GM12878 (cell line): ENCODE measurements around the gene STK11. TPM values are rescaled to one million over a fixed set of nuclear protein-coding genes. Genes with fewer than 3 reads are reported as not detected.

Experiments used
- BMI1 ChIP-seq: fragments of 450-650 bp; IDR thresholded peaks from 2 replicates; pipeline ENCODE4 v1.6.1; 2016; ENCODE audit warnings: mild to moderate bottlenecking, moderate library complexity, borderline replicate concordance
- CEBPZ ChIP-seq: fragments of 150-350 bp; IDR thresholded peaks from 2 replicates; pipeline ENCODE4 v1.6.1; 2016; ENCODE audit warnings: low read depth, low read length
- CREB1 ChIP-seq: IDR thresholded peaks from 2 replicates; pipeline ENCODE4 v1.6.1; 2012; ENCODE audit warnings: low read depth, mild to moderate bottlenecking, inconsistent platforms
- EP300 ChIP-seq, 2 experiments: fragments of 150-350 bp in 1 of 2; IDR thresholded peaks; 2 replicates each; pipeline ENCODE4 v1.6.1; 2011 to 2012; ENCODE audit warnings: low read depth in 2 of 2, low read length in 2 of 2, borderline replicate concordance in 1 of 2, improper control_type of control experiment in 1 of 2, inconsistent platforms in 1 of 2; ENCODE audit not compliant: control insufficient read depth in 1 of 2
- ESRRA ChIP-seq: IDR thresholded peaks from 2 replicates; pipeline ENCODE4 v1.6.1; 2012; ENCODE audit warnings: mild to moderate bottlenecking, low read length, improper control_type of control experiment
- HDAC2 ChIP-seq: fragments of 200-600 bp; sonication (generic); IDR thresholded peaks from 2 replicates; pipeline ENCODE4 v1.6.1; 2017
- IRF5 ChIP-seq: fragments of 450-650 bp; IDR thresholded peaks from 2 replicates; pipeline ENCODE4 v1.6.1; 2017; ENCODE audit warnings: borderline replicate concordance
- JUNB ChIP-seq: IDR thresholded peaks from 2 replicates; pipeline ENCODE4 v1.6.1; 2016; ENCODE audit warnings: antibody characterized with exemption, mild to moderate bottlenecking
- MTA2 ChIP-seq: fragments of 450-650 bp; IDR thresholded peaks from 2 replicates; pipeline ENCODE4 v1.6.1; 2016; ENCODE audit warnings: low read depth, mild to moderate bottlenecking, moderate library complexity
- NKRF ChIP-seq: fragments of 450-650 bp; conservative IDR thresholded peaks from 2 replicates; pipeline ENCODE4 v1.6.1; 2017; ENCODE audit warnings: mild to moderate bottlenecking, moderate library complexity
- NR2F1 ChIP-seq: fragments of 450-650 bp; conservative IDR thresholded peaks from 2 replicates; pipeline ENCODE4 v1.6.1; 2017; ENCODE audit warnings: mild to moderate bottlenecking
- RELB ChIP-seq: fragments of 450-650 bp; IDR thresholded peaks from 2 replicates; pipeline ENCODE4 v1.6.1; 2017; ENCODE audit warnings: low read depth, mild to moderate bottlenecking, moderate library complexity
- SREBF2 ChIP-seq: IDR thresholded peaks from 2 replicates; pipeline ENCODE4 v1.6.1; 2012; ENCODE audit warnings: mild to moderate bottlenecking, low read length
- STAT1 ChIP-seq: fragments of 450-650 bp; conservative IDR thresholded peaks from 2 replicates; pipeline ENCODE4 v1.6.1; 2014; ENCODE audit warnings: antibody characterized with exemption, mild to moderate bottlenecking
- TCF12 ChIP-seq: IDR thresholded peaks from 2 replicates; pipeline ENCODE4 v1.6.1; 2011; ENCODE audit warnings: low read depth, mild to moderate bottlenecking, low read length
- ZBTB40 ChIP-seq: fragments of 450-650 bp; IDR thresholded peaks from 2 replicates; pipeline ENCODE4 v1.6.1; 2016; ENCODE audit warnings: mild to moderate bottlenecking, moderate library complexity, borderline replicate concordance
- polyA plus RNA-seq, 11 experiments: library from polyadenylated mRNA; depleted of rRNA in 4 of 11; unstranded in 6 of 11; stranded (reverse) in 5 of 11; fragments of >200 nt; fragmentation: Nextera tagmentation in 4 of 11; fragmentation: Illumina TruSeq in 1 of 11; extraction: Ambion mirVana in 4 of 11; extraction: Trizol in 1 of 11; gene quantifications; 1 replicate in 1 of 11; 2 replicates in 10 of 11; pipeline versions ENCODE4 v1.2.1 to v1.2.3, GENCODE V29; 2011 to 2016; ENCODE audit warnings: inconsistent platforms in 2 of 11, missing spikeins in 2 of 11, low read depth in 1 of 11
- total RNA-seq, 4 experiments: library from RNA; depleted of rRNA in 3 of 4; stranded (reverse); fragments of >200 nt in 3 of 4; fragmentation: Illumina TruSeq in 1 of 4; extraction: Trizol in 1 of 4; gene quantifications; 2 replicates each; pipeline versions ENCODE4 v1.2.1 to v1.2.3, GENCODE V29; 2013 to 2021

The STK11 gene
- total and polyA plus RNA-seq, 10 of the 15 experiments (the other 5 are each of a cell fraction or from before 2014, with no cell fraction given): 0.33 to 71.0 (median 23.8) TPM

- peak; percentile 42; the same call in 1 of the 2 replicates for TF ChIP-seq MTA2
- TF ChIP-seq ZBTB40: no peak
- TF ChIP-seq STAT1: no peak
- TF ChIP-seq JUNB: no peak
- TF ChIP-seq RELB: peak; percentile 63
- peak; percentile 90 for TF ChIP-seq NR2F1
- 0 out of 2 replicates have a peak, but pooled peaks have one; percentile 48 for TF ChIP-seq HDAC2
- TF ChIP-seq NKRF: 0 out of 2 replicates have a peak, but pooled peaks have one; percentile 48
- TF ChIP-seq TCF12: peak; percentile 82; the same call in 1 of the 2 replicates
- peak in 1 of 2 experiments; percentile 49; a peak in 1 of 4 replicates for TF ChIP-seq EP300 (IDR thresholded peaks at IDR 0.05; ENCODE audit: borderline replicate concordance in 1 of 2, control insufficient read depth in 1 of 2, low read depth in 2 of 2, low read length in 2 of 2)
- TF ChIP-seq ESRRA: no peak
- no peak for TF ChIP-seq CREB1
- TF ChIP-seq CEBPZ: no peak
- TF ChIP-seq BMI1: peak; percentile 95
- no peak for TF ChIP-seq SREBF2
- no peak for TF ChIP-seq IRF5
Observed at GRCh38 chr19:1264801-1265614, 59.4 kb downstream of the STK11 start (continued).
